ENCODE results near the gene PRPF6.

- TF ChIP-seq POLR2AphosphoS5 (IDR thresholded peaks at IDR 0.05; ENCODE audit: low read depth, low read length) (no peak; the same call in 1 of the 2 replicates), CTCF (IDR thresholded peaks at IDR 0.05) (no peak), REST (IDR thresholded peaks at IDR 0.05; ENCODE audit: insufficient read depth in 1 of 2, low read depth in 2 of 2, low read length in 1 of 2) (no peak), SIN3A (IDR thresholded peaks at IDR 0.05; ENCODE audit: borderline replicate concordance, insufficient read depth, low read depth, low read length) (no peak), TCF7L2 (IDR thresholded peaks at IDR 0.05; ENCODE audit: low read depth, low read length) (no peak)
Measured at GRCh38 chr20:64032706-64033624, 52.0 kb downstream of the PRPF6 start.
